HCT116 (cell line): ENCODE data around the gene RNF186. TPM values are rescaled to one million over a fixed set of nuclear protein-coding genes. Genes with fewer than 3 reads are reported as not detected.

Experiments used
- ATAC-seq: fragments of 200-7000 bp; cut with Tn5 transposase; 2 replicates; pipeline ENCODE4 v1.9.1; 2020; ENCODE audit warnings: mild to moderate bottlenecking, moderate library complexity
- BruUV-seq: library from RNA; stranded (reverse); fragments of 400-500 nt; replicated peaks from 2 replicates; lab custom pipeline; 2021; lab: Mats Ljungman, UMichigan
- CTCF ChIA-PET: fragments of 300-600 bp; sonication (Branson Sonifier 250); formaldehyde crosslinking; loops from one replicate; lab custom pipeline; 2021; ENCODE audit warnings: antibody characterized with exemption; lab: Charles Lee
- POLR2A ChIA-PET: fragments of 300-600, 350-600 bp; sonication (Branson Sonifier 250); formaldehyde crosslinking; loops from one replicate; lab custom pipeline; 2021; ENCODE audit warnings: antibody characterized with exemption; lab: Charles Lee
- RAD21 ChIA-PET, 2 experiments: fragments of 300-600 bp; sonication (Branson Sonifier 250); formaldehyde crosslinking; loops; one replicate each; lab custom pipeline; 2023; ENCODE audit warnings: low total read pairs in 2 of 2; ENCODE audit not compliant: uncharacterized antibody in 2 of 2, unreplicated experiment in 2 of 2, low non-redundant PET in 1 of 2; lab: Charles Lee
- DNase-seq: peaks from one replicate; pipeline ENCODE4 v3.0.0-alpha.2; 2010; ENCODE audit warnings: low read depth, low spot score
- H2AFZ ChIP-seq: fragments of 200-600 bp; shearing (Covaris generic), sonication (generic); 2 replicates; pipeline ENCODE4 v1.6.1; 2017; ENCODE audit warnings: low read depth, mixed run types, mixed read lengths, antibody characterized with exemption, low read length; ENCODE audit not compliant: poor library complexity, severe bottlenecking
- H3K27ac ChIP-seq: 2 replicates; pipeline ENCODE4 v1.5.1; 2012; ENCODE audit warnings: low read depth, low read length
- H3K27me3 ChIP-seq: fragments of 200-600 bp; sonication (generic); 2 replicates; pipeline ENCODE4 v1.6.1; 2016; ENCODE audit warnings: mixed run types, low read length, mixed read lengths; ENCODE audit not compliant: insufficient read depth
- H3K36me3 ChIP-seq, 2 experiments: fragments of 200-500 bp in 1 of 2; fragments of 200-600 bp in 1 of 2; sonication (Bioruptor generic) in 1 of 2; sonication (generic) in 1 of 2; 2 replicates each; pipeline versions ENCODE4 v1.5.1 to v1.6.1; 2014 to 2016; ENCODE audit warnings: low read length in 2 of 2, inconsistent platforms in 1 of 2, mixed read lengths in 1 of 2, mixed run types in 1 of 2; ENCODE audit not compliant: insufficient read depth in 2 of 2, control insufficient read depth in 1 of 2
- H3K4me1 ChIP-seq, 2 experiments: fragments of 200-600 bp in 1 of 2; sonication (generic) in 1 of 2; 2 replicates each; pipeline versions ENCODE4 v1.5.1 to v1.6.1; 2012 to 2017; ENCODE audit warnings: low read length in 2 of 2, inconsistent platforms in 1 of 2, mild to moderate bottlenecking in 1 of 2, mixed read lengths in 1 of 2, mixed run types in 1 of 2, moderate library complexity in 1 of 2; ENCODE audit not compliant: insufficient read depth in 2 of 2, control insufficient read depth in 1 of 2
- H3K4me2 ChIP-seq: fragments of 200-600 bp; sonication (generic); 2 replicates; pipeline ENCODE4 v1.6.1; 2017; ENCODE audit warnings: mixed run types, low read length, mixed read lengths
- H3K4me3 ChIP-seq, 2 experiments: fragments of 200-600 bp in 1 of 2; sonication (generic) in 1 of 2; replicated peaks in 1 of 2; 2 replicates each; pipeline ENCODE4 v1.5.1; 2011 to 2016; ENCODE audit warnings: low read length in 2 of 2, control low read depth in 1 of 2, low read depth in 1 of 2, mild to moderate bottlenecking in 1 of 2, mixed read lengths in 1 of 2, mixed run types in 1 of 2
- H3K79me2 ChIP-seq: fragments of 200-600 bp; sonication (generic); 2 replicates; pipeline ENCODE4 v1.6.1; 2017; ENCODE audit warnings: mild to moderate bottlenecking, mixed run types, low read length, moderate library complexity, mixed read lengths; ENCODE audit not compliant: insufficient read depth
- H3K9ac ChIP-seq: fragments of 200-600 bp; sonication (generic); 2 replicates; pipeline ENCODE4 v1.6.1; 2016; ENCODE audit warnings: low read length, mixed read lengths
- H3K9me2 ChIP-seq: fragments of 200-600 bp; sonication (generic), shearing (Covaris generic); 2 replicates; pipeline ENCODE4 v1.6.1; 2017; ENCODE audit warnings: mixed run types, mild to moderate bottlenecking, moderate library complexity; ENCODE audit not compliant: insufficient read depth
- H3K9me3 ChIP-seq, 2 experiments: fragments of 200-500 bp in 1 of 2; fragments of 200-600 bp in 1 of 2; sonication (Bioruptor generic) in 1 of 2; sonication (generic) in 1 of 2; 2 replicates each; pipeline ENCODE4 v1.6.1; 2014 to 2017; ENCODE audit warnings: low read length in 2 of 2, mixed read lengths in 2 of 2, inconsistent platforms in 1 of 2, low read depth in 1 of 2, mild to moderate bottlenecking in 1 of 2, mixed run types in 1 of 2, moderate library complexity in 1 of 2; ENCODE audit not compliant: control insufficient read depth in 1 of 2, insufficient read depth in 1 of 2
- H4K20me1 ChIP-seq: fragments of 200-600 bp; sonication (generic), shearing (Covaris generic); 2 replicates; pipeline ENCODE4 v1.6.1; 2017; ENCODE audit warnings: mixed run types, mild to moderate bottlenecking, moderate library complexity; ENCODE audit not compliant: insufficient read depth
- CBX3 ChIP-seq: IDR thresholded peaks from 2 replicates; pipeline ENCODE4 v1.6.1; 2012; ENCODE audit warnings: low read depth
- ELF1 ChIP-seq: IDR thresholded peaks from 2 replicates; pipeline ENCODE4 v1.6.1; 2012; ENCODE audit warnings: low read depth, borderline replicate concordance
- EZH2 ChIP-seq: fragments of 200-600 bp; sonication (generic); IDR thresholded peaks from 2 replicates; pipeline ENCODE4 v1.6.1; 2017; ENCODE audit warnings: antibody characterized with exemption, mixed run types
- FOSL1 ChIP-seq: IDR thresholded peaks from 2 replicates; pipeline ENCODE4 v1.6.1; 2012; ENCODE audit warnings: low read depth
- JUND ChIP-seq: IDR thresholded peaks from 2 replicates; pipeline ENCODE4 v1.6.1; 2012
- POLR2A ChIP-seq: IDR thresholded peaks from 2 replicates; pipeline ENCODE4 v1.7.0; 2011; ENCODE audit warnings: borderline replicate concordance; ENCODE audit not compliant: insufficient read depth, insufficient read length; ENCODE audit errors: extremely low read depth
- SIN3A ChIP-seq: IDR thresholded peaks from 2 replicates; pipeline ENCODE4 v1.6.1; 2012; ENCODE audit warnings: low read depth
- TCF7L2 ChIP-seq: IDR thresholded peaks from 2 replicates; pipeline ENCODE4 v1.7.0; 2011; ENCODE audit warnings: borderline replicate concordance, inconsistent platforms; ENCODE audit not compliant: insufficient read depth, insufficient read length; ENCODE audit errors: extremely low read depth
- YY1 ChIP-seq: IDR thresholded peaks from 2 replicates; pipeline ENCODE4 v1.6.1; 2011; ENCODE audit warnings: low read length, low read depth, moderate library complexity, mild to moderate bottlenecking; ENCODE audit not compliant: insufficient replicate concordance; ENCODE audit errors: extremely low read depth
- ZFX ChIP-seq: fragments of 450-650 bp; IDR thresholded peaks from 2 replicates; pipeline ENCODE4 v1.6.1; 2017
- intact Hi-C: fragments of 100-400 bp; cut with micrococcal nuclease; formaldehyde crosslinking; loops from 2 replicates; pipeline ENCODE4 v1.10.0; 2022
- total RNA-seq: library from RNA; stranded (reverse); gene quantifications from one replicate; pipeline ENCODE4 v1.2.1, GENCODE V29; 2021; ENCODE audit not compliant: unreplicated experiment
- TF ChIP-seq, protein P1 (sequence below): IDR thresholded peaks from 2 replicates; pipeline ENCODE4 v1.6.1; 2012; ENCODE audit warnings: low read depth
- TF ChIP-seq, protein P2 (sequence below): IDR thresholded peaks from 2 replicates; pipeline ENCODE4 v1.6.1; 2012
- TF ChIP-seq, protein P3 (sequence below): IDR thresholded peaks from 2 replicates; pipeline ENCODE4 v1.6.1; 2012
- TF ChIP-seq, protein P4 (sequence below): IDR thresholded peaks from 2 replicates; pipeline ENCODE4 v1.6.1; 2011; ENCODE audit warnings: mild to moderate bottlenecking, low read length, moderate library complexity; ENCODE audit not compliant: insufficient replicate concordance; ENCODE audit errors: extremely low read depth

Gene RNF186
- total RNA-seq, 1 experiment from 2014 or later: not detected

DNA sequence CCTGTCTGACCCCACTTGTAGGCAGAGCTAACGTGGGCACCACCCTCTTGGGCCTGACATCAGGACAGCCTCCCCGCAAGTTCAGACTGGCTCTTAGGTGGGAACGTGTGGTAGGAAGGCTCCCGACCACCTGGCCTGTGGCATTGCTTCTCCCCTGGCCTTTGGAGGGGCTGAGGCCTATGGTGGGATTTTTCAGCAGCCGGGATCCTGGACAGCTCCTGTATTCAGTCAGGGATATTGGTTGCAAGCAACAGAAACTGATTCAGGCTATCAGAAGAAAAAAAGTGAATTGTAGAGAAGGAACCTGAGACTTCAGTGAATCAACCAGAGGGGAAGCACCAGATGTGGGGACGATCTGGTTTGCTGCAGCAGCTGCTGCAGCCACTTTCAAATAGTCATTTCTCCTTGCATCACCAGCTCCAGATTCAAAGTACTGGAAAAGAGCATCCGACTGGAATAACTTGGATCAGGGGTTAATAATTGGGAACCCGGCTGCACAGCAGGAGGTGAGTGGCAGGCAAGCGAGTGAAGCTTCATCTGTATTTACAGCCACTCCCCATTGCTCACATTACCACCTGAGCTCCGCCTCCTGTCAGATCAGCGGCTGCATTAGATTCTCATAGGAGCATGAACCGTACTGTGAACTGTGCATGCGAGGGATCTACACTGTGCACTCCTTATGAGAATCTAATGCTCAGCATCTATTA is 5.9 kb downstream of the RNF186 start:
- BruUV-seq: no TSS peak
- CTCF ChIA-PET: interaction anchor here (1.1 kb wide), 2 partner anchors 50 to 73 kb away, joined by 3 read pairs; partner anchors contain the start of gene OTUD3

DNA sequence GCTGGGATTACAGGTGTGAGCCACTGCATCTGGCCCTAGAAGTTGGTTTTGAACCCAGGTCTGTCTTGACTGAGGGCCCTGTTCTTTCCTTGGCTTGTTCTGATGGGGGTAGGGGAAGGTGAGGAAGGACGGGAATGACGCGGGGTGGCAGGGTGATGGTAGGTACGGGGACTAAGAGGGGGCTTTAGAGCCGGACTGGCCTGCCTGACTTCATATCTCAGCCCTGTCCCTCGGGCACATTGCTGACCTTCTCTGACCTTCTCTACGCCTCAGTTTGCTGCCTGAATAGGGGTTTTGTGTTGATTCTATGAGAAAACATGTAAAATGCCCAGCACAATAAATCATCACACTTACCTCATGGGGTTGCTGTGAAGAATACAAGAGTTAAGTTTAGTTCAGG is 6.7 kb downstream of the RNF186 start:
- H2AFZ ChIP-seq: no peak overlapping the region
- ChIA-PET CTCF (no interaction called here), POLR2A (no interaction called here), RAD21 (no interaction called here)
- BruUV-seq: no TSS peak
- intact Hi-C loops: no loop called here
- H3K9ac ChIP-seq: no peak overlapping the region
- H3K27me3 ChIP-seq: no peaks in the 10 kb centered on the region
- H3K27ac ChIP-seq: no peak overlapping the region
- H4K20me1 ChIP-seq: no peaks in the 10 kb centered on the region
- DNase-seq: no peak
- H3K36me3 ChIP-seq: no peaks in the 10 kb centered on the region
- no peaks in the 10 kb centered on the region for H3K9me2 ChIP-seq
- ATAC-seq: no peak
- no peak overlapping the region for H3K4me2 ChIP-seq
- no peaks in the 10 kb centered on the region for H3K4me1 ChIP-seq
- no peak overlapping the region for H3K4me3 ChIP-seq
- H3K79me2 ChIP-seq: no peaks in the 10 kb centered on the region
- H3K9me3 ChIP-seq: no peaks in the 10 kb centered on the region
- TF ChIP-seq CBX3: no peak
- TF ChIP-seq SIN3A: no peak
- TF ChIP-seq ELF1: no peak
- no peak for TF ChIP-seq POLR2A
- TF ChIP-seq, protein P1, sequence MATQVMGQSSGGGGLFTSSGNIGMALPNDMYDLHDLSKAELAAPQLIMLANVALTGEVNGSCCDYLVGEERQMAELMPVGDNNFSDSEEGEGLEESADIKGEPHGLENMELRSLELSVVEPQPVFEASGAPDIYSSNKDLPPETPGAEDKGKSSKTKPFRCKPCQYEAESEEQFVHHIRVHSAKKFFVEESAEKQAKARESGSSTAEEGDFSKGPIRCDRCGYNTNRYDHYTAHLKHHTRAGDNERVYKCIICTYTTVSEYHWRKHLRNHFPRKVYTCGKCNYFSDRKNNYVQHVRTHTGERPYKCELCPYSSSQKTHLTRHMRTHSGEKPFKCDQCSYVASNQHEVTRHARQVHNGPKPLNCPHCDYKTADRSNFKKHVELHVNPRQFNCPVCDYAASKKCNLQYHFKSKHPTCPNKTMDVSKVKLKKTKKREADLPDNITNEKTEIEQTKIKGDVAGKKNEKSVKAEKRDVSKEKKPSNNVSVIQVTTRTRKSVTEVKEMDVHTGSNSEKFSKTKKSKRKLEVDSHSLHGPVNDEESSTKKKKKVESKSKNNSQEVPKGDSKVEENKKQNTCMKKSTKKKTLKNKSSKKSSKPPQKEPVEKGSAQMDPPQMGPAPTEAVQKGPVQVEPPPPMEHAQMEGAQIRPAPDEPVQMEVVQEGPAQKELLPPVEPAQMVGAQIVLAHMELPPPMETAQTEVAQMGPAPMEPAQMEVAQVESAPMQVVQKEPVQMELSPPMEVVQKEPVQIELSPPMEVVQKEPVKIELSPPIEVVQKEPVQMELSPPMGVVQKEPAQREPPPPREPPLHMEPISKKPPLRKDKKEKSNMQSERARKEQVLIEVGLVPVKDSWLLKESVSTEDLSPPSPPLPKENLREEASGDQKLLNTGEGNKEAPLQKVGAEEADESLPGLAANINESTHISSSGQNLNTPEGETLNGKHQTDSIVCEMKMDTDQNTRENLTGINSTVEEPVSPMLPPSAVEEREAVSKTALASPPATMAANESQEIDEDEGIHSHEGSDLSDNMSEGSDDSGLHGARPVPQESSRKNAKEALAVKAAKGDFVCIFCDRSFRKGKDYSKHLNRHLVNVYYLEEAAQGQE: no peak
- TF ChIP-seq JUND: no peak
- TF ChIP-seq TCF7L2: no peak
- TF ChIP-seq EZH2: no peak
- TF ChIP-seq FOSL1: no peak
- TF ChIP-seq, protein P2, sequence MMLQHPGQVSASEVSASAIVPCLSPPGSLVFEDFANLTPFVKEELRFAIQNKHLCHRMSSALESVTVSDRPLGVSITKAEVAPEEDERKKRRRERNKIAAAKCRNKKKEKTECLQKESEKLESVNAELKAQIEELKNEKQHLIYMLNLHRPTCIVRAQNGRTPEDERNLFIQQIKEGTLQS: no peak

More for the DNA sequence above, 5.9 kb downstream of the RNF186 start:
- intact Hi-C loops: no loop called here
- ChIA-PET RAD21 (no interaction called here), POLR2A (no interaction called here)
- TF ChIP-seq ZFX (no peak), EZH2 (no peak), CBX3 (no peak), YY1 (no peak)
- TF ChIP-seq, protein P3, sequence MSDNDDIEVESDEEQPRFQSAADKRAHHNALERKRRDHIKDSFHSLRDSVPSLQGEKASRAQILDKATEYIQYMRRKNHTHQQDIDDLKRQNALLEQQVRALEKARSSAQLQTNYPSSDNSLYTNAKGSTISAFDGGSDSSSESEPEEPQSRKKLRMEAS: no peak
- TF ChIP-seq, protein P4, sequence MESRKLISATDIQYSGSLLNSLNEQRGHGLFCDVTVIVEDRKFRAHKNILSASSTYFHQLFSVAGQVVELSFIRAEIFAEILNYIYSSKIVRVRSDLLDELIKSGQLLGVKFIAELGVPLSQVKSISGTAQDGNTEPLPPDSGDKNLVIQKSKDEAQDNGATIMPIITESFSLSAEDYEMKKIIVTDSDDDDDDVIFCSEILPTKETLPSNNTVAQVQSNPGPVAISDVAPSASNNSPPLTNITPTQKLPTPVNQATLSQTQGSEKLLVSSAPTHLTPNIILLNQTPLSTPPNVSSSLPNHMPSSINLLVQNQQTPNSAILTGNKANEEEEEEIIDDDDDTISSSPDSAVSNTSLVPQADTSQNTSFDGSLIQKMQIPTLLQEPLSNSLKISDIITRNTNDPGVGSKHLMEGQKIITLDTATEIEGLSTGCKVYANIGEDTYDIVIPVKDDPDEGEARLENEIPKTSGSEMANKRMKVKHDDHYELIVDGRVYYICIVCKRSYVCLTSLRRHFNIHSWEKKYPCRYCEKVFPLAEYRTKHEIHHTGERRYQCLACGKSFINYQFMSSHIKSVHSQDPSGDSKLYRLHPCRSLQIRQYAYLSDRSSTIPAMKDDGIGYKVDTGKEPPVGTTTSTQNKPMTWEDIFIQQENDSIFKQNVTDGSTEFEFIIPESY: no peak
- H3K27ac ChIP-seq: no peak overlapping the region
- no peaks in the 10 kb centered on the region for H4K20me1 ChIP-seq
- H3K36me3 ChIP-seq: no peaks in the 10 kb centered on the region
- H3K27me3 ChIP-seq: no peaks in the 10 kb centered on the region
- ATAC-seq: peak; percentile 38; the same call in 1 of the 2 replicates
- no peaks in the 10 kb centered on the region for H3K79me2 ChIP-seq
- H3K9me3 ChIP-seq: no peaks in the 10 kb centered on the region
- no peaks in the 10 kb centered on the region for H3K4me1 ChIP-seq
- DNase-seq: no peak
- H3K4me3 ChIP-seq: no peak overlapping the region
- no peak overlapping the region for H2AFZ ChIP-seq
- no peak overlapping the region for H3K4me2 ChIP-seq
- no peaks in the 10 kb centered on the region for H3K9me2 ChIP-seq
- no peak overlapping the region for H3K9ac ChIP-seq
